Measurements from ENCODE around the gene VAMP7.

GRCh38 chrX:155949098-155949497 is 68.0 kb downstream of the VAMP7 start:
- no peak for TF ChIP-seq POLR2A (IDR thresholded peaks at IDR 0.05)
- TF ChIP-seq, protein P1, sequence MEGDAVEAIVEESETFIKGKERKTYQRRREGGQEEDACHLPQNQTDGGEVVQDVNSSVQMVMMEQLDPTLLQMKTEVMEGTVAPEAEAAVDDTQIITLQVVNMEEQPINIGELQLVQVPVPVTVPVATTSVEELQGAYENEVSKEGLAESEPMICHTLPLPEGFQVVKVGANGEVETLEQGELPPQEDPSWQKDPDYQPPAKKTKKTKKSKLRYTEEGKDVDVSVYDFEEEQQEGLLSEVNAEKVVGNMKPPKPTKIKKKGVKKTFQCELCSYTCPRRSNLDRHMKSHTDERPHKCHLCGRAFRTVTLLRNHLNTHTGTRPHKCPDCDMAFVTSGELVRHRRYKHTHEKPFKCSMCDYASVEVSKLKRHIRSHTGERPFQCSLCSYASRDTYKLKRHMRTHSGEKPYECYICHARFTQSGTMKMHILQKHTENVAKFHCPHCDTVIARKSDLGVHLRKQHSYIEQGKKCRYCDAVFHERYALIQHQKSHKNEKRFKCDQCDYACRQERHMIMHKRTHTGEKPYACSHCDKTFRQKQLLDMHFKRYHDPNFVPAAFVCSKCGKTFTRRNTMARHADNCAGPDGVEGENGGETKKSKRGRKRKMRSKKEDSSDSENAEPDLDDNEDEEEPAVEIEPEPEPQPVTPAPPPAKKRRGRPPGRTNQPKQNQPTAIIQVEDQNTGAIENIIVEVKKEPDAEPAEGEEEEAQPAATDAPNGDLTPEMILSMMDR (IDR thresholded peaks at IDR 0.05 in 8 of 11, conservative IDR thresholded peaks at IDR 0.05 in 3 of 11), result no peak

All from spleen (tissue), 7 donors.